HG03064 (cell line): ENCODE data around the gene TMX2.

Experiments
- ATAC-seq: cut with Tn5 transposase; IDR thresholded peaks from one replicate; pipeline ENCODE4 v1.9.1; 2021; ENCODE audit warnings: low read depth; ENCODE audit not compliant: unreplicated experiment

TMX2 gene

DNA sequence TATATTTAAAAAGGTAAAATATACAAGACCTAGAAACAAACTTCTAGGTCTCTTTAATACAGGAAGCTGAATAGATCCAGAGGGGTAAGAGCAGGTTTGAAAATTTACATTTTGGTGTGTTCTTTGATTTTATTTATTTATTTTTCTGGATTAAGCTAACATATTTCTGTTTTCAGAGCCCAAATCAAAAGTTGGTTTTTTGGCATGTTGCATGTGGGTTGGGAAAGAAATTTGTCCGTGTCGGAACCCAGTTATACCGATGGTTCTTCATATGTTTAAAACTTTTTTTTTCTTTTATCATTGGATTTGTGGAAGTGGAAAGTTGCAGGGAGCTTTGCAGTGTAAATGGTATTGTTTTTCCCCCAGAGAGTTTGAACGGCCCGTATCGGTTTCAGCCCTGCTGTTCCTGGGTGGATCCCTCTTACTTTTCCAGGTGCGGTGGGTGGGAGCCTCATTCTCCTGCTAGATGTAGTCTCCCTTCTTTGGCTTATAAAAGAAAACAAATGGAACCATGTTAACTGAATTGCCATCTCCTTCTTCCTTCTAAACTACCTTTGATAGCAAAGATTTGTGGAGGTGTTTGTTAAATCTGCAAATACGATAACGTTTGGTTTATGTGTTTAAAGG, 50.0 kb downstream of the TMX2 start:
- ATAC-seq: no peak

DNA sequence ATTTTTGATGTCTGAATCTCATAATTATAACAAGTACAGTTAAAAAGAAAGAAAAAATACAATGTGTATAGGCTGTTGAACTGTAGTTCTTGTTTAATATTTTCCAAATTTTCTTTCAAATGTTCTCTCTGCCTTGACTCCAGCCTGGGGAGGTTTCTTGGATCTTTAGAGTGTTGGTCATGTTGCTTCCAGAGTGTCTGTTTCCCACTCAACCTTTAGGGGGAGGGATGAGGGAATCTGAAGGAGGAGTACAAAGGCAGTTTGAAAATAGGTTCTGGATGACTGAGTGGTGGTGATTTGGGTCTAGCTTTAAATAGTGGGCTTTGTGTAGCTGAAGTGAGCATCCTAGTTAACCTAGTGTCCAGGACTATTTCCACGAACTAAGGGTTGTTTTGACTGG, 51.2 kb downstream of the TMX2 start:
- ATAC-seq: no peak

DNA sequence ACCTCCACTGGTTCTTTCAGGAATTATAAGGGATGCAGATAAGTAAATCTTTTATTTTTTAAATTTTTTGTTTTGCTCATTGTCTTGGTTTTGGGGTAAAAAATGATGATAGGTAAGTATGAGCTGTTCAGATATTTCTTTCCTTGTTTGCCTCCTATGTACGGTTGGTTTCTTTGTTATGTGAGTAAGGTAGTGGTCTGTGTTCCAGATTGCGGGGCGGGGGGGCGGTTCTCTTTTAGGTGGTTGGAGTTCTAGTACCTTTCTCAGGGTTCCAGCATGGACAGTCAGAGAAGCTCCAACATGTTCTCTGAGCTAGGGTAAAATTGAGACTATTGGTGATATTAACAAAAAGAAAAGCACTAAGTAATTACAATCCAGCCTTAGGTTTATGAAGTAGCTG, 51.6 kb downstream of the TMX2 start:
- ATAC-seq: no peak

DNA sequence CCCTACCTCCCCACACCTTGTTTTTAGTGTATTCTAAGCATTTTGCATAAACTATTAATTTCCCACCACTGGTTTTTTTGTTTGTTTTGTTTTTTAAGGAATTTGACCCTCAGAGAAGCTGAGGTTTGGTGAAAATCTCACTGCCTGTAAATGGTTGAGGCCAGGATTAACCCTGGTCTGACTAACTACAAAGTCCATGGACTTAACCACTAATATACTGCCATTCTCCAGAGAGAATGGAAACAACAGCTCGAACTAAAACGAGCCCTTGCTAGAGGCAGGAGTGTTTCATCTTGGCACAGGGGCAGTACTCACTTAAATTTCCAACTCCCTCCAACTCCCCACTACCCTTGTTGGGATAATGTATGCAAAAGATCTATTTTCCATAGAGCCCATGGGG, 52.2 kb downstream of the TMX2 start:
- no peak for ATAC-seq

GRCh38 chr11:57764972-57765371, 52.6 kb downstream of the TMX2 start:
- ATAC-seq: no peak

DNA sequence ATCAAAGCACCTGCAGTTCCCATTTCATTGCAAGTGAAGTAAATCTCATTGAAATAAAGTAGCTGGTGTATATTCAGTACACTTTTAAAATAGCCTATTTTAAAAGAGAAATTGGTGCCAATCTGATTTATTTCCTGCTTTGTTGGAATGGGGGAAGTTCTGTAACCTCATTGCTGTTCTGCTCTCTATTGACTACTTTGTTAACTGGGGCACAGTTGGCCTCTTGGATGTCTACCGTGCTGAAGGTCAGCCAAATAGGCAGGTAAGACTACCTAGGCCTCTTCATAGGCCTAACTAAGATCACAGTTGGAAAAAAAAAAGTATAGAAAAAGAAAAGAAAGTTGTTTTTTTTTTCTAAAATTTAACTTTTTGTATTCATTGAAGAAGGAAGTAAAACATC, 58.4 kb downstream of the TMX2 start:
- ATAC-seq: no peak

DNA sequence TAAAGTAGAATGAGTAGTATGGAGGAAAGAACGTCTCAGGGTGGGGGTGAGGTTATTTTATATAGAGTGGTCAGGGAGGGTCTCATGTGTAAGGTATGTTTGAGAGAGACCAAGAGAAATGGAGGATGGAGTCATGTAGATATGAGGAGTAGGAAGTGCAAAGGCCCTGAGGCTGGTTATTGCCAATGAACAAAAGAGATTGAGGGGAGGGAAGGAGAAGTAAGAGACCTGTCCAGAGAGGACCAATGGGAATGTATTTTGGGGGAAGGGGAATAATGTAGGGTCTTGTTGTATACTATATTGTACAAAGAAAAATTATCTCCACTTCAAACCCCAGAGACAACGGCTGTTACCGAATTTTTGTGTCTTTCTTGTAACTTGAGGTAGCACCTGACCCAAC, 59.0 kb downstream of the TMX2 start:
- no peak for ATAC-seq

DNA sequence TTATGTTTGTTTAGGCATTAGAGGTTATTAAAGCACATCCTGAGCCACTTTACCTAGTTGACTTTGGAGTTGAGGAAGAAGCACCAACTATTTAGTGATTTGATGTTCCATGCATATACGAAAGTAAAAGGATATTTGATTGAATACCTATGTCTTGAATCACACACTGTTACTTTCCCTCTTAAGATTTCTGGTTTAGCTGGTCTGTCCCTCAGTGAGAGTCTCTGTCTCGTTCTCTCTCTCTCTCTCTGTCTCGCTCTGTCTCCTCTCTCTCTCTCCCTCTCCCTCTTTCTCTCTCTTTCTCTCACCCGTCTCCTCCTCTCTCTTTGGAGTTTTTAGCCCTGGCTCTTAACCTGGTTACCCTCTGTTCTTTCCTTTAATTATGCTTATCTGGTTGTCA, 60.2 kb downstream of the TMX2 start:
- no peak for ATAC-seq

DNA sequence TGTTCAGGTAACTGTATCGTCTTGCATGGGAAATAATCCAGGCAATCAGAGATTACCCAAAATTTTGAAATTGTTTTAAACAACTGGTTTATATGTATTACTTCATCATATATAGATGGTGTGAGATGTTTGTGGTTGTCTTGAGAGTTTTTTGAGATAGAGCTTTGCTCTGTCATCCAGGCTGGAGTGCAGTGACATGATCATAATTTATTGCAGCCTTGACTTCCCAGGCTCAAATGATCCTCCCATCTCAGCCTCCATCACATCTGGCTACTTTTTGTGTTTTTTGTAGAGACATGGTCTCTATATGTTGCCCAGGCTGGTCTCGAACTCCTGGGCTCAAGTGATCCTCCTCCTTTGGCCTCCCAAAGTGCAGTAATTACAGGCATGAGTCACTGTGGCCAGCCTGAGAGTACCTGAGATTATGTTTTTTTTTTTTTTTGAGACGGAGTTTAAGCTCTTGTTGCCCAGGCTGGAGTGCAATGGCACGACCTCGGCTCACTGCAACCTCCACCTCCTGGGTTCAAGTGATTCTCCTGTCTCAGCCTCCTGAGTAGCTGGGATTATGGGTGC, 60.7 kb downstream of the TMX2 start:
- ATAC-seq: no peak

DNA sequence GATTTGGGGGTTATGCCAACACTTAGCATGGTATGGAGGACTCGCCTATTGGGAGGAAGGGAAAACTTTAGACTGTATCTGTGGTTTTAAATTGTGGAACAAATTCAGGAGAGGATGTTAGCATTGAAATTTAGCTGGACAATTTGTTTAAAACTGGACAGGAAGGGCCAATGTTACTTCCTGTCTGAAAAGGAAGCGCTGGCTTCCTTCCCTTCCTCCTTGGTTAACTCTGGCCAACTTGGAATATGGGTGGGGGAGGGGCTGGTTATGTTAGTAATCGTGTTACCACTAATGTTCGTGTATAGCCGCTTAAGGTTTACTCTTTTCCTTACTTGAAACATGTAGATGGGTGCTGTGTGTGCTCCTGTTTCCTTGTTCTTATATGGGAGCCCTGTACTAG, 63.1 kb downstream of the TMX2 start:
- no peak for ATAC-seq

GRCh38 chr11:57776031-57776521, 63.7 kb downstream of the TMX2 start:
- no peak for ATAC-seq

DNA sequence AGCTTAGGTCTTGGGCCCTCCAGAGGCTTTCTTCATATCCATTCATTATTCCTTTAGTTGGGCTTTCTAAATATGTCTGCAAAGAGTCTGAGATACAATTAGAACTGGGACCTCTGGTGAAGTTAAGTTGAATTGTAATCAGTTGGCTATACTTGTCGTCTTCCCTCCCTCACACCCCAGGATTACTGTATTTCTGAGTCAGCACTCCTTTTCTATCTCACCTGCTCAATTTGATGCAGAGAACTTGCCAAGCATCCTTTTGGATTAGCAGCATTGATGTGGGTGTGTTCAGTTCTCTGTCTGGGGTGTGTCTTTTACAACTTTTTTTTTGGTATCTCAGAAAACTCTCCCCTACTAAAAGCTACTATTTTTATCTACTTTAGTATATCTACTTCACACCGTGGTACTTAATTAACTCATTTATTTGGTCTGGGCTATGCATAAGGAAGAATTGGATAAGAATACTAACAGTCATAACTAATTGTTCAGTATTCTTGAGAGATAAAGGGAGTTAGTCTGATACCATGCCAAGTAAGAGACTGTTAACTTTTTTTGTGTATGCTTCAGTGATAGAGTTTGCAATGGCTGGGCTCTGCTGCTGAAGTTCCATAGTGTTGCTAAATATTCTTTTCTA, 64.3 kb downstream of the TMX2 start:
- no peak for ATAC-seq

- ATAC-seq: no peak
Measured at GRCh38 chr11:57777969-57778317, 65.5 kb downstream of the TMX2 start.

DNA sequence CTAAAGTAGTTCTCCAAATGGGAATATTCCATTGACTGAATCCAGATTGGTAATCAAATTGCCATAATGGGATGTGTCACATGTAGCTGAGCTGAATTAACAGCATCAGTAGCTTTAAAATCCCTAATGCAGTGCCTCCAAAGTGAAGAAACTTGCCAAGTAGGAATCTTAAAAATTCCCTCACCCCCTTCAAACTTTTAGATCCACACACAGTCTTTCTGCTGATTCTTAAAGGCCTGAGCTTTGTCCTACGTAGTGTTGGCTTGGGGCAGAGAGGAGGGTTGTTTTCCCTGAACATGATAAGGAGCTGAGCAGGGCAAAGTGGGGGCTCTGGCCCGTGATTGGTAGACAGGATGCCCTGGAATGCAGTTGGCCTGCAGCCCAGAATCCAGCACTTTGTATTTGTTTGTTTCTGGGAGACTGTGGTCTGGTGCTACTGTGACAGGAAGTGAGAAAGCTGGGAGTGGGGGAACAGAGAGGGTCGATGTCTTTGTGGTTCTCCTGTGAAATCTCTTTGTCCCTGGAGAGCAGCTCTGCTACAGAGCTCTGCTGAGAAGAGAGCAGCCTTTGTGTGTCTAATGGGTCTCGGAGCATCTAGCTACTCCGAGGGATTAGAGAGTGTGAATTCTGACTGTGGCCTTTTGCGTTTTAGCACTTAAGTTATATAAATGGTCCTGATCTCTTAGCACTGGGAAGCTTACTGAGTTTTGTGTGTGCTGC, 66.1 kb downstream of the TMX2 start:
- no peak for ATAC-seq

DNA sequence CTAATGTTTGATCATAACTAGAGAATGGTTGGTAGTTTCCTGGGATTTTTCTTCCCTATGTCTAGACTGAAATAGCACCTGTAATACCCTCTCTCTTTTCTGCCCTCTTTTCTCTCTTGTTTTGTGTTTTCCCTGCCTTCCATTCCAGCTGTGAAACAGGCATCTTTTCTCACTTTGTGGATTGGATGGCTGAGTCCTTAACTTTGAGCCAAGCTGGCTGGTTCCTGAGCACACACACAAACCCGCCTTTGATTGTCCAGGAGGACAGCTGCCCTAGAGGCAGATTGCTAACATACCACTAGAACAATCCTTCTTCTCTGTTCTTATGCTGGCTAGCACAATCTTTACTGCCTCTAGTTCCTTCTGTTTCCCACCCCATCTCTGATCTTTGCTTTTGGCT, 66.9 kb downstream of the TMX2 start:
- ATAC-seq: no peak

DNA sequence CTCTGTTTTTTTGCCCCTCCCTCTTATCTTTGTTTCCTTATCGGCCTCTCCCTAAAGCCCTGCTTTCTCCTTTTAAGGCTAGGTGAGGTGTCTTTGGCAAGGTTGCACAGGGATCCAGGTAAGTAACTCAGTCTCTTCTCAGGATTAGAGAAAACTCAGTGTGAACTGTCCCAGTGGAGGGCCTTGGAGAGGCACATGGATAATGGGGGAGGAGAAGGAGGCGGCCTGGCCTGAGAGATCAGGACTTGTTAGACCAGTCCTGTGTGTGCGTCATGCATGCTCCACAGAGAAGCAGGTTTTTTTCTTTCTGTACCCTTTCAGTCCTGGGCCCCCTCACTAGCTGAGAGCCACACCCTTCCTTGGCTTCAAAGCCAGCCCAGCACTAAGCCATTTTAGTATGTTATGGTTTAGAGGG, 69.1 kb downstream of the TMX2 start:
- no peak for ATAC-seq

DNA sequence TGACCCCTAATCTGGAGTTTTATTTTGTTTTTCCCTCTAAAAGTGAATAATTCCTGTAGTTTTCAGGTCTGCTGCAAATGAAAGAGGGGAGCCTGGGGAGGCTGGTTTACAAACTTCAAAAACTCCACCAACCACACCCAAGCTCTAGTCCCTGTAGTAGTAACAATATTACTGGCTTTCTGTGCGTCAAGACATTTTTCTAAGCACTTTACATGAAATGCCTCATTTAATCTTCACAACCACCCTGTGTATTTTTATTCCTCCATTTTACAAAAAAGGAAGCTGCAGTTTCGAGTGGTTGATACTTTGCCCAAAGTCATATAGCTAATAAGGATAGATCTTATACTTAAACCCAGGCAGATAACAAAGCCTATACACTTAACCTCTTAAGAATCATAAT, 72.7 kb downstream of the TMX2 start:
- no peak for ATAC-seq

DNA sequence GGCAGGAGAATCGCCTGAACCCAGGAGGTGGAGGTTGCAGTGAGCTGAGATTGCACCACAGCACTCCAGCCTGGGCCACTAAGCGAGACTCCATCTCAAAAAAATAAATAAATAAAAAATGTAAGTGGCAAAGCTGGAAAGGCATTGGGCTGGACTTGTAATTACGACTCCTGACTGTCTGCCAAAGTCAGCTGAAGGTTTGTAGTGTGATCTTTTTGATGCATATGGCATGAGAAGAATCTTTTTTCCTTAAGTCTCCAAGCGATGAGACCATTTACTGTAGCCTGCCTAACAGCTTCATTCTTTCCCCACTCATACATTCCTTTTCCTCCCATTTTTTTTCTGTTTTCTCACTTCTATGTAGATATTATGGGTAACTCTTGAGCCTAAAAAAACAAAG, 74.0 kb downstream of the TMX2 start:
- ATAC-seq: no peak

GRCh38 chr11:57787006-57787604, 74.7 kb downstream of the TMX2 start:
- no peak for ATAC-seq

GRCh38 chr11:57787920-57788702, 75.7 kb downstream of the TMX2 start:
- ATAC-seq: peak; percentile 37

GRCh38 chr11:57788703-57789088, 76.3 kb downstream of the TMX2 start:
- no peak for ATAC-seq
